H1 (cell line): ENCODE measurements around the gene COX5B. TPM values are rescaled to one million over a fixed set of nuclear protein-coding genes. Genes with fewer than 3 reads are reported as not detected.
"Not testable (repeated sequence)": the region's sequence is repeated elsewhere in the genome, so short reads cannot be mapped to it uniquely, and the experiment has no call there.

ENCODE experiments used
- CTCF ChIA-PET: fragments of 300-600 bp; sonication (Branson Sonifier 250); formaldehyde crosslinking; loops from one replicate; lab custom pipeline; 2021; ENCODE audit not compliant: partially characterized antibody; lab: Charles Lee
- POLR2A ChIA-PET: fragments of 300-600 bp; sonication (Branson Sonifier 250); formaldehyde crosslinking; loops from one replicate; lab custom pipeline; 2021; ENCODE audit warnings: inconsistent platforms; ENCODE audit not compliant: partially characterized antibody; lab: Charles Lee
- DNase-seq, 2 experiments: peaks; one replicate each; pipeline versions ENCODE4 v3.0.0 to v3.0.0-alpha.2; 2010 to 2022; ENCODE audit warnings: low spot score in 2 of 2, low read depth in 1 of 2, mixed read lengths in 1 of 2
- FAIRE-seq: peaks from 2 replicates; lab custom pipeline; 2011; peaks lifted over from hg19 to GRCh38; lab: Jason Lieb, UNC
- H2AFZ ChIP-seq: 2 replicates; pipeline ENCODE4 v1.8.1; 2012; ENCODE audit warnings: low read length, inconsistent platforms
- H2AK5ac ChIP-seq: 2 replicates; pipeline ENCODE4 v1.6.1; 2013; ENCODE audit warnings: low read depth, low read length
- H2BK120ac ChIP-seq: replicated peaks from 2 replicates; pipeline ENCODE3; 2013; ENCODE audit warnings: low read depth, low read length, inconsistent platforms
- H2BK12ac ChIP-seq: 2 replicates; pipeline ENCODE4 v1.6.1; 2013; ENCODE audit warnings: low read depth, low read length
- H2BK15ac ChIP-seq: 2 replicates; pipeline ENCODE4 v1.6.1; 2013; ENCODE audit warnings: low read length
- H2BK20ac ChIP-seq: 2 replicates; pipeline ENCODE4 v1.6.1; 2013; ENCODE audit warnings: low read length
- H2BK5ac ChIP-seq: 2 replicates; pipeline ENCODE4 v1.6.1; 2013; ENCODE audit warnings: low read depth, low read length
- H3K14ac ChIP-seq: 2 replicates; pipeline ENCODE4 v1.6.1; 2013; ENCODE audit warnings: inconsistent platforms; ENCODE audit not compliant: insufficient read length
- H3K18ac ChIP-seq: 2 replicates; pipeline ENCODE4 v1.6.1; 2013; ENCODE audit warnings: low read length; ENCODE audit errors: extremely low read depth
- H3K23ac ChIP-seq: 2 replicates; pipeline ENCODE4 v1.6.1; 2013; ENCODE audit warnings: inconsistent platforms; ENCODE audit not compliant: insufficient read length
- H3K23me2 ChIP-seq: 2 replicates; pipeline ENCODE4 v1.6.1; 2013; ENCODE audit warnings: low read depth, low read length
- H3K27ac ChIP-seq: 2 replicates; pipeline ENCODE4 v1.6.1; 2011; ENCODE audit warnings: low read depth, low read length, inconsistent platforms
- H3K27me3 ChIP-seq, 4 experiments: replicated peaks in 1 of 4; 1 replicate in 1 of 4; 2 replicates in 3 of 4; pipeline versions ENCODE4 v1.6.1 to v1.8.1; 2011 to 2013; ENCODE audit warnings: low read length in 3 of 4, mild to moderate bottlenecking in 3 of 4, inconsistent platforms in 2 of 4, mixed read lengths in 2 of 4, moderate library complexity in 1 of 4; ENCODE audit not compliant: control insufficient read depth in 3 of 4, insufficient read depth in 3 of 4; ENCODE audit errors: extremely low read depth in 1 of 4
- H3K36me3 ChIP-seq, 4 experiments: 2 replicates each; pipeline versions ENCODE4 v1.6.1 to v1.8.1; 2011 to 2013; ENCODE audit warnings: mild to moderate bottlenecking in 4 of 4, low read length in 3 of 4, moderate library complexity in 2 of 4, control low read depth in 1 of 4, inconsistent platforms in 1 of 4; ENCODE audit not compliant: insufficient read depth in 4 of 4, control insufficient read depth in 2 of 4
- H3K4ac ChIP-seq: replicated peaks from 2 replicates; pipeline ENCODE3; 2013; ENCODE audit warnings: low read length, low read depth, mixed read lengths, inconsistent platforms; ENCODE audit not compliant: insufficient read length
- H3K4me1 ChIP-seq, 4 experiments: replicated peaks in 1 of 4; 1 replicate in 1 of 4; 2 replicates in 3 of 4; pipeline versions ENCODE4 v1.6.1 to v1.8.1; 2011 to 2013; ENCODE audit warnings: low read length in 3 of 4, inconsistent platforms in 2 of 4, mixed read lengths in 1 of 4; ENCODE audit not compliant: insufficient read depth in 4 of 4, control insufficient read depth in 3 of 4
- H3K4me2 ChIP-seq, 2 experiments: 2 replicates each; pipeline versions ENCODE4 v1.6.1 to v1.8.1; 2011 to 2013; ENCODE audit warnings: low read depth in 2 of 2, low read length in 2 of 2, control low read depth in 1 of 2, inconsistent platforms in 1 of 2, mild to moderate bottlenecking in 1 of 2; ENCODE audit not compliant: insufficient read depth in 1 of 2
- H3K4me3 ChIP-seq, 4 experiments: fragments of 200-600, 300-600 bp in 1 of 4; sonication (generic), shearing (Covaris generic), sonication (Bioruptor Twin) in 1 of 4; 2 replicates each; pipeline versions ENCODE4 v1.5.1 to v1.8.1; 2011 to 2016; ENCODE audit warnings: low read length in 4 of 4, low read depth in 3 of 4, control low read depth in 2 of 4, inconsistent platforms in 2 of 4, mild to moderate bottlenecking in 2 of 4, mixed read lengths in 1 of 4, moderate library complexity in 1 of 4; ENCODE audit not compliant: insufficient read depth in 2 of 4; ENCODE audit errors: extremely low read depth in 1 of 4
- H3K56ac ChIP-seq: replicated peaks from 2 replicates; pipeline ENCODE3; 2013; ENCODE audit warnings: low read depth, mild to moderate bottlenecking, mixed read lengths, low read length, inconsistent platforms; ENCODE audit not compliant: insufficient read length
- H3K79me1 ChIP-seq: 2 replicates; pipeline ENCODE4 v1.6.1; 2013; ENCODE audit warnings: low read depth, low read length, control low read depth
- H3K79me2 ChIP-seq, 2 experiments: 2 replicates each; pipeline versions ENCODE4 v1.6.1 to v1.8.1; 2012 to 2013; ENCODE audit warnings: low read length in 2 of 2, mild to moderate bottlenecking in 2 of 2, inconsistent platforms in 1 of 2; ENCODE audit not compliant: insufficient read depth in 2 of 2, control insufficient read depth in 1 of 2
- H3K9ac ChIP-seq, 4 experiments: replicated peaks in 1 of 4; 1 replicate in 1 of 4; 2 replicates in 3 of 4; pipeline versions ENCODE4 v1.6.1 to v1.8.1; 2011 to 2013; ENCODE audit warnings: low read depth in 3 of 4, low read length in 3 of 4, control low read depth in 2 of 4, mild to moderate bottlenecking in 2 of 4, moderate library complexity in 2 of 4, inconsistent platforms in 1 of 4; ENCODE audit errors: extremely low read depth in 1 of 4
- H3K9me3 ChIP-seq, 2 experiments: 2 replicates each; pipeline versions ENCODE4 v1.6.1 to v1.8.1; 2012 to 2013; ENCODE audit warnings: mild to moderate bottlenecking in 2 of 2, moderate library complexity in 2 of 2, control low read depth in 1 of 2, inconsistent platforms in 1 of 2, low read depth in 1 of 2, low read length in 1 of 2, mixed read lengths in 1 of 2; ENCODE audit not compliant: insufficient read depth in 2 of 2
- H4K20me1 ChIP-seq, 2 experiments: replicated peaks in 1 of 2; 2 replicates each; pipeline versions ENCODE3 to v1.8.1; 2011 to 2013; ENCODE audit warnings: inconsistent platforms in 2 of 2, low read length in 2 of 2, mild to moderate bottlenecking in 1 of 2; ENCODE audit not compliant: insufficient read depth in 2 of 2, control insufficient read depth in 1 of 2
- H4K5ac ChIP-seq: 2 replicates; pipeline ENCODE4 v1.6.1; 2013; ENCODE audit warnings: low read length, low read depth, mixed read lengths, inconsistent platforms; ENCODE audit not compliant: insufficient read length
- H4K8ac ChIP-seq: 2 replicates; pipeline ENCODE4 v1.8.0; 2013; ENCODE audit warnings: mild to moderate bottlenecking, moderate library complexity, low read length, inconsistent platforms; ENCODE audit not compliant: insufficient read depth; ENCODE audit errors: extremely low read depth
- H4K91ac ChIP-seq: replicated peaks from 2 replicates; pipeline ENCODE3; 2013; ENCODE audit warnings: low read length, mixed read lengths, inconsistent platforms; ENCODE audit not compliant: insufficient read length
- WGBS, 2 experiments: shearing (Covaris generic) in 1 of 2; methylation state at CpG; one replicate each; pipeline versions ENCODE4 v1.1.6 to v1.1.7; 2013 to 2015; ENCODE audit warnings: low lambda C conversion rate in 2 of 2, mixed read lengths in 2 of 2, inconsistent platforms in 1 of 2, low coverage in 1 of 2, missing lambda C conversion rate in 1 of 2; ENCODE audit not compliant: insufficient replicate concordance in 2 of 2, insufficient coverage in 1 of 2, insufficient read length in 1 of 2; ENCODE audit errors: extremely low coverage in 1 of 2, missing lambda C conversion rate in 1 of 2; 5-methylcytosine and 5-hydroxymethylcytosine counted together
- polyA plus RNA-seq, 7 experiments: library from polyadenylated mRNA; depleted of rRNA in 3 of 7; stranded (reverse) in 5 of 7; unstranded in 2 of 7; fragments of >200 nt in 5 of 7; fragments of 200-250 nt in 2 of 7; gene quantifications; 1 replicate in 5 of 7; 2 replicates in 1 of 7; 4 replicates in 1 of 7; pipeline versions ENCODE4 v1.2.1 to v1.2.3, GENCODE V29; 2011 to 2013; ENCODE audit warnings: missing spikeins in 2 of 7, mixed read lengths in 2 of 7
- total RNA-seq: library from RNA; stranded (reverse); fragmentation: NEBNext Ultra II Directional; extraction: Animal tissue kit (Norgen Biotek cat#: 25700); gene quantifications from 2 replicates; pipeline ENCODE4 v1.2.1, GENCODE V29; 2021

Gene COX5B
- total and polyA plus RNA-seq, 2 of the 8 experiments (the other 6 are each of a cell fraction or from before 2014, with no cell fraction given), result 233 to 468 TPM

DNA sequence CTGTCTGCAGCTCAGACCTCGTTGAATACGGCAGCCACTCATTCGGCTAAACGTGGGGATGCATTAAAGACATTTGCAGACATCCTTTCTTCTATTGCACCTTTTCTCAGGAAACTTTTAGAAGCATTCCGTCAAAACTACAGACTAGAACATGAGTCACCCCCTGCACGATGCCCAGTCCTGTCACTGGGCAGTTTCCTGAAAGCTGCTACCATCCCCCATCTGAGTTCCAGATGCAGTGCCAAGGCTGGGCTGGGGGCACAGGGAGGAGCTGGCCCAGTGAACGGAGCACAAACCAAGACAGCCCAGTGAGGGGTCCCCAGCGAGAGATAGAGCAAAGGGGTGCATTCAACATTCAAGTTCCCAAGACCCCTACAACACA lies 19.8 kb upstream of the COX5B start:
- H2BK20ac ChIP-seq, H3K23me2 ChIP-seq, H2BK15ac ChIP-seq, H2AFZ ChIP-seq, H4K5ac ChIP-seq, H3K79me2 ChIP-seq, H4K91ac ChIP-seq, H3K9ac ChIP-seq, H2AK5ac ChIP-seq, H3K4me1 ChIP-seq, H3K56ac ChIP-seq, H3K79me1 ChIP-seq, FAIRE-seq, H3K27ac ChIP-seq, H4K20me1 ChIP-seq, H4K8ac ChIP-seq, H3K36me3 ChIP-seq, H3K9me3 ChIP-seq, H3K18ac ChIP-seq, H3K14ac ChIP-seq, H3K4me2 ChIP-seq, H2BK12ac ChIP-seq, DNase-seq, H3K23ac ChIP-seq, H3K4me3 ChIP-seq, H2BK5ac ChIP-seq, H2BK120ac ChIP-seq, H3K4ac ChIP-seq, H3K27me3 ChIP-seq: not testable (repeated sequence)
- 87% methylated on average over 8 of the region's 8 CpGs; no CpG with 5 or more reads in 1 of the 2 experiments for whole genome bisulfite sequencing, 2 experiments
- ChIA-PET CTCF (interaction anchor here (1.1 kb wide), 2 partner anchors 39 to 114 kb away, joined by 3 to 5 read pairs; no protein-coding TSS in a partner anchor), POLR2A (interaction anchor here (2.0 kb wide), 1 partner anchor 20 kb away, joined by 6 read pairs; the partner anchor contains the start of gene COX5B)
